GM12878 (cell line): ENCODE data around the gene PPIL6.

Source experiments
- BRCA1 ChIP-seq: IDR thresholded peaks from 2 replicates; pipeline ENCODE4 v1.6.1; 2011; ENCODE audit warnings: low read depth, low read length, improper control_type of control experiment
- CHD2 ChIP-seq: IDR thresholded peaks from 2 replicates; pipeline ENCODE4 v1.6.1; 2011; ENCODE audit warnings: low read depth, low read length, improper control_type of control experiment, borderline replicate concordance
- FOXM1 ChIP-seq: IDR thresholded peaks from 2 replicates; pipeline ENCODE4 v1.6.1; 2012; ENCODE audit warnings: low read depth, mild to moderate bottlenecking, inconsistent platforms, low read length, moderate library complexity
- HDGF ChIP-seq: fragments of 450-650 bp; IDR thresholded peaks from 2 replicates; pipeline ENCODE4 v1.6.1; 2016; ENCODE audit warnings: antibody characterized with exemption
- IKZF2 ChIP-seq, 2 experiments: fragments of 450-650 bp; IDR thresholded peaks; 2 replicates each; pipeline ENCODE4 v1.6.1; 2017; ENCODE audit warnings: mild to moderate bottlenecking in 2 of 2, moderate library complexity in 2 of 2
- NRF1 ChIP-seq: conservative IDR thresholded peaks from 2 replicates; pipeline ENCODE4 v1.6.1; 2011; ENCODE audit warnings: mild to moderate bottlenecking, low read depth, low read length, improper control_type of control experiment
- RUNX3 ChIP-seq: IDR thresholded peaks from 2 replicates; pipeline ENCODE4 v1.6.1; 2012; ENCODE audit warnings: low read length, inconsistent platforms
- TCF12 ChIP-seq: IDR thresholded peaks from 2 replicates; pipeline ENCODE4 v1.6.1; 2011; ENCODE audit warnings: low read depth, mild to moderate bottlenecking, low read length
- ZSCAN29 ChIP-seq: fragments of 450-650 bp; IDR thresholded peaks from 2 replicates; pipeline ENCODE4 v1.6.1; 2017; ENCODE audit warnings: mild to moderate bottlenecking, moderate library complexity
- TF ChIP-seq, protein P1 (sequence below), 3 experiments: IDR thresholded peaks in 2 of 3; conservative IDR thresholded peaks in 1 of 3; 2 replicates each; pipeline ENCODE4 v1.5.1; 2011; ENCODE audit warnings: low read depth in 3 of 3, low read length in 3 of 3, mild to moderate bottlenecking in 3 of 3, control low read depth in 2 of 3, moderate library complexity in 2 of 3, inconsistent platforms in 1 of 3, mixed read lengths in 1 of 3; ENCODE audit not compliant: control insufficient read depth in 2 of 3, insufficient read depth in 1 of 3; ENCODE audit errors: extremely low read depth in 1 of 3

DNA sequence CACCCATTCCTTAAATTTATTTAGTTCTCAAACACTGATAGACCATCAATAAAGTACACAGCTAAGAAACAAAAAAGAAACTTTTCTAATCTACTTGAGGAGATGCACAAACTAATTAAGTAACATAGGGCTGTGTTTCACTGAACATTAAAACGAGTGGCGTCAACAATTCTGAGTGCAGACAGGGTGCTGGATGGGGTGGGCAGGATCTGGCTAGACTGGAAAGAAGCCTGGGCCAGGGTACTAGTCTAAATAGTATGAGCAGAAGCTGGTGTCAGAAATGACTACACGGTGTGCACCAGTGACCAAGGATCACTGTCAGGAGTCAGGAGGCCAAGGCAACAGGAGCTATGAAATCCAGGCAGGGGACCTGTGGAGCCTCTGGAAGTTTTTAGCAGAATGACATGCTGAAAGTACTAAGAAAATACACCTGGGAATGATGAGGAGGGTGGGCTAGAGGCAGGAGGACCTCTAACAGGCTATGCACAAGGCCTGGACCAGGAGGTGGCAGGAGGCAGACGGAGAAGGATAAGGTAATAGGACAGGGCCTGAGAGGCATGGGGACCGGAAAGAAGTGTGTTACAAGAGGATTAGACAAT, 29.3 kb upstream of the PPIL6 start:
- TF ChIP-seq TCF12 (no peak), NRF1 (no peak), ZSCAN29 (no peak), CHD2 (no peak), BRCA1 (no peak), HDGF (no peak), RUNX3 (no peak), IKZF2 (IDR thresholded peaks at IDR 0.05) (no peak), FOXM1 (no peak)
- TF ChIP-seq, protein P1, sequence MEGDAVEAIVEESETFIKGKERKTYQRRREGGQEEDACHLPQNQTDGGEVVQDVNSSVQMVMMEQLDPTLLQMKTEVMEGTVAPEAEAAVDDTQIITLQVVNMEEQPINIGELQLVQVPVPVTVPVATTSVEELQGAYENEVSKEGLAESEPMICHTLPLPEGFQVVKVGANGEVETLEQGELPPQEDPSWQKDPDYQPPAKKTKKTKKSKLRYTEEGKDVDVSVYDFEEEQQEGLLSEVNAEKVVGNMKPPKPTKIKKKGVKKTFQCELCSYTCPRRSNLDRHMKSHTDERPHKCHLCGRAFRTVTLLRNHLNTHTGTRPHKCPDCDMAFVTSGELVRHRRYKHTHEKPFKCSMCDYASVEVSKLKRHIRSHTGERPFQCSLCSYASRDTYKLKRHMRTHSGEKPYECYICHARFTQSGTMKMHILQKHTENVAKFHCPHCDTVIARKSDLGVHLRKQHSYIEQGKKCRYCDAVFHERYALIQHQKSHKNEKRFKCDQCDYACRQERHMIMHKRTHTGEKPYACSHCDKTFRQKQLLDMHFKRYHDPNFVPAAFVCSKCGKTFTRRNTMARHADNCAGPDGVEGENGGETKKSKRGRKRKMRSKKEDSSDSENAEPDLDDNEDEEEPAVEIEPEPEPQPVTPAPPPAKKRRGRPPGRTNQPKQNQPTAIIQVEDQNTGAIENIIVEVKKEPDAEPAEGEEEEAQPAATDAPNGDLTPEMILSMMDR (IDR thresholded peaks at IDR 0.05 in 2 of 3, conservative IDR thresholded peaks at IDR 0.05 in 1 of 3; ENCODE audit: control insufficient read depth in 2 of 3, extremely low read depth in 1 of 3, insufficient read depth in 1 of 3, low read depth in 3 of 3, low read length in 3 of 3) = no peak
